H1 (cell line): ENCODE data around the gene EPN2. TPM values are rescaled to one million over a fixed set of nuclear protein-coding genes. Genes with fewer than 3 reads are reported as not detected.
"Not testable (repeated sequence)": the region's sequence is repeated elsewhere in the genome, so short reads cannot be mapped to it uniquely, and the experiment has no call there.

Source experiments
- CTCF ChIA-PET: fragments of 300-600 bp; sonication (Branson Sonifier 250); formaldehyde crosslinking; loops from one replicate; lab custom pipeline; 2021; ENCODE audit not compliant: partially characterized antibody; lab: Charles Lee
- POLR2A ChIA-PET: fragments of 300-600 bp; sonication (Branson Sonifier 250); formaldehyde crosslinking; loops from one replicate; lab custom pipeline; 2021; ENCODE audit warnings: inconsistent platforms; ENCODE audit not compliant: partially characterized antibody; lab: Charles Lee
- DNase-seq, 2 experiments: peaks; one replicate each; pipeline versions ENCODE4 v3.0.0 to v3.0.0-alpha.2; 2010 to 2022; ENCODE audit warnings: low spot score in 2 of 2, low read depth in 1 of 2, mixed read lengths in 1 of 2
- FAIRE-seq: peaks from 2 replicates; lab custom pipeline; 2011; peaks lifted over from hg19 to GRCh38; lab: Jason Lieb, UNC
- H2AFZ ChIP-seq: 2 replicates; pipeline ENCODE4 v1.8.1; 2012; ENCODE audit warnings: low read length, inconsistent platforms
- H2AK5ac ChIP-seq: 2 replicates; pipeline ENCODE4 v1.6.1; 2013; ENCODE audit warnings: low read depth, low read length
- H2BK120ac ChIP-seq: replicated peaks from 2 replicates; pipeline ENCODE3; 2013; ENCODE audit warnings: low read depth, low read length, inconsistent platforms
- H2BK12ac ChIP-seq: 2 replicates; pipeline ENCODE4 v1.6.1; 2013; ENCODE audit warnings: low read depth, low read length
- H2BK15ac ChIP-seq: 2 replicates; pipeline ENCODE4 v1.6.1; 2013; ENCODE audit warnings: low read length
- H2BK20ac ChIP-seq: 2 replicates; pipeline ENCODE4 v1.6.1; 2013; ENCODE audit warnings: low read length
- H2BK5ac ChIP-seq: 2 replicates; pipeline ENCODE4 v1.6.1; 2013; ENCODE audit warnings: low read depth, low read length
- H3K14ac ChIP-seq: 2 replicates; pipeline ENCODE4 v1.6.1; 2013; ENCODE audit warnings: inconsistent platforms; ENCODE audit not compliant: insufficient read length
- H3K18ac ChIP-seq: 2 replicates; pipeline ENCODE4 v1.6.1; 2013; ENCODE audit warnings: low read length; ENCODE audit errors: extremely low read depth
- H3K23ac ChIP-seq: 2 replicates; pipeline ENCODE4 v1.6.1; 2013; ENCODE audit warnings: inconsistent platforms; ENCODE audit not compliant: insufficient read length
- H3K23me2 ChIP-seq: 2 replicates; pipeline ENCODE4 v1.6.1; 2013; ENCODE audit warnings: low read depth, low read length
- H3K27ac ChIP-seq: 2 replicates; pipeline ENCODE4 v1.6.1; 2011; ENCODE audit warnings: low read depth, low read length, inconsistent platforms
- H3K27me3 ChIP-seq, 4 experiments: replicated peaks in 1 of 4; 1 replicate in 1 of 4; 2 replicates in 3 of 4; pipeline versions ENCODE4 v1.6.1 to v1.8.1; 2011 to 2013; ENCODE audit warnings: low read length in 3 of 4, mild to moderate bottlenecking in 3 of 4, inconsistent platforms in 2 of 4, mixed read lengths in 2 of 4, moderate library complexity in 1 of 4; ENCODE audit not compliant: control insufficient read depth in 3 of 4, insufficient read depth in 3 of 4; ENCODE audit errors: extremely low read depth in 1 of 4
- H3K36me3 ChIP-seq, 4 experiments: 2 replicates each; pipeline versions ENCODE4 v1.6.1 to v1.8.1; 2011 to 2013; ENCODE audit warnings: mild to moderate bottlenecking in 4 of 4, low read length in 3 of 4, moderate library complexity in 2 of 4, control low read depth in 1 of 4, inconsistent platforms in 1 of 4; ENCODE audit not compliant: insufficient read depth in 4 of 4, control insufficient read depth in 2 of 4
- H3K4ac ChIP-seq: replicated peaks from 2 replicates; pipeline ENCODE3; 2013; ENCODE audit warnings: low read length, low read depth, mixed read lengths, inconsistent platforms; ENCODE audit not compliant: insufficient read length
- H3K4me1 ChIP-seq, 4 experiments: replicated peaks in 1 of 4; 1 replicate in 1 of 4; 2 replicates in 3 of 4; pipeline versions ENCODE4 v1.6.1 to v1.8.1; 2011 to 2013; ENCODE audit warnings: low read length in 3 of 4, inconsistent platforms in 2 of 4, mixed read lengths in 1 of 4; ENCODE audit not compliant: insufficient read depth in 4 of 4, control insufficient read depth in 3 of 4
- H3K4me2 ChIP-seq, 2 experiments: 2 replicates each; pipeline versions ENCODE4 v1.6.1 to v1.8.1; 2011 to 2013; ENCODE audit warnings: low read depth in 2 of 2, low read length in 2 of 2, control low read depth in 1 of 2, inconsistent platforms in 1 of 2, mild to moderate bottlenecking in 1 of 2; ENCODE audit not compliant: insufficient read depth in 1 of 2
- H3K4me3 ChIP-seq, 4 experiments: fragments of 200-600, 300-600 bp in 1 of 4; sonication (generic), shearing (Covaris generic), sonication (Bioruptor Twin) in 1 of 4; 2 replicates each; pipeline versions ENCODE4 v1.5.1 to v1.8.1; 2011 to 2016; ENCODE audit warnings: low read length in 4 of 4, low read depth in 3 of 4, control low read depth in 2 of 4, inconsistent platforms in 2 of 4, mild to moderate bottlenecking in 2 of 4, mixed read lengths in 1 of 4, moderate library complexity in 1 of 4; ENCODE audit not compliant: insufficient read depth in 2 of 4; ENCODE audit errors: extremely low read depth in 1 of 4
- H3K56ac ChIP-seq: replicated peaks from 2 replicates; pipeline ENCODE3; 2013; ENCODE audit warnings: low read depth, mild to moderate bottlenecking, mixed read lengths, low read length, inconsistent platforms; ENCODE audit not compliant: insufficient read length
- H3K79me1 ChIP-seq: 2 replicates; pipeline ENCODE4 v1.6.1; 2013; ENCODE audit warnings: low read depth, low read length, control low read depth
- H3K79me2 ChIP-seq, 2 experiments: 2 replicates each; pipeline versions ENCODE4 v1.6.1 to v1.8.1; 2012 to 2013; ENCODE audit warnings: low read length in 2 of 2, mild to moderate bottlenecking in 2 of 2, inconsistent platforms in 1 of 2; ENCODE audit not compliant: insufficient read depth in 2 of 2, control insufficient read depth in 1 of 2
- H3K9ac ChIP-seq, 4 experiments: replicated peaks in 1 of 4; 1 replicate in 1 of 4; 2 replicates in 3 of 4; pipeline versions ENCODE4 v1.6.1 to v1.8.1; 2011 to 2013; ENCODE audit warnings: low read depth in 3 of 4, low read length in 3 of 4, control low read depth in 2 of 4, mild to moderate bottlenecking in 2 of 4, moderate library complexity in 2 of 4, inconsistent platforms in 1 of 4; ENCODE audit errors: extremely low read depth in 1 of 4
- H3K9me3 ChIP-seq, 2 experiments: 2 replicates each; pipeline versions ENCODE4 v1.6.1 to v1.8.1; 2012 to 2013; ENCODE audit warnings: mild to moderate bottlenecking in 2 of 2, moderate library complexity in 2 of 2, control low read depth in 1 of 2, inconsistent platforms in 1 of 2, low read depth in 1 of 2, low read length in 1 of 2, mixed read lengths in 1 of 2; ENCODE audit not compliant: insufficient read depth in 2 of 2
- H4K20me1 ChIP-seq, 2 experiments: replicated peaks in 1 of 2; 2 replicates each; pipeline versions ENCODE3 to v1.8.1; 2011 to 2013; ENCODE audit warnings: inconsistent platforms in 2 of 2, low read length in 2 of 2, mild to moderate bottlenecking in 1 of 2; ENCODE audit not compliant: insufficient read depth in 2 of 2, control insufficient read depth in 1 of 2
- H4K5ac ChIP-seq: 2 replicates; pipeline ENCODE4 v1.6.1; 2013; ENCODE audit warnings: low read length, low read depth, mixed read lengths, inconsistent platforms; ENCODE audit not compliant: insufficient read length
- H4K8ac ChIP-seq: 2 replicates; pipeline ENCODE4 v1.8.0; 2013; ENCODE audit warnings: mild to moderate bottlenecking, moderate library complexity, low read length, inconsistent platforms; ENCODE audit not compliant: insufficient read depth; ENCODE audit errors: extremely low read depth
- H4K91ac ChIP-seq: replicated peaks from 2 replicates; pipeline ENCODE3; 2013; ENCODE audit warnings: low read length, mixed read lengths, inconsistent platforms; ENCODE audit not compliant: insufficient read length
- WGBS, 2 experiments: shearing (Covaris generic) in 1 of 2; methylation state at CpG; one replicate each; pipeline versions ENCODE4 v1.1.6 to v1.1.7; 2013 to 2015; ENCODE audit warnings: low lambda C conversion rate in 2 of 2, mixed read lengths in 2 of 2, inconsistent platforms in 1 of 2, low coverage in 1 of 2, missing lambda C conversion rate in 1 of 2; ENCODE audit not compliant: insufficient replicate concordance in 2 of 2, insufficient coverage in 1 of 2, insufficient read length in 1 of 2; ENCODE audit errors: extremely low coverage in 1 of 2, missing lambda C conversion rate in 1 of 2; 5-methylcytosine and 5-hydroxymethylcytosine counted together
- polyA plus RNA-seq, 7 experiments: library from polyadenylated mRNA; depleted of rRNA in 3 of 7; stranded (reverse) in 5 of 7; unstranded in 2 of 7; fragments of >200 nt in 5 of 7; fragments of 200-250 nt in 2 of 7; gene quantifications; 1 replicate in 5 of 7; 2 replicates in 1 of 7; 4 replicates in 1 of 7; pipeline versions ENCODE4 v1.2.1 to v1.2.3, GENCODE V29; 2011 to 2013; ENCODE audit warnings: missing spikeins in 2 of 7, mixed read lengths in 2 of 7
- total RNA-seq: library from RNA; stranded (reverse); fragmentation: NEBNext Ultra II Directional; extraction: Animal tissue kit (Norgen Biotek cat#: 25700); gene quantifications from 2 replicates; pipeline ENCODE4 v1.2.1, GENCODE V29; 2021

Gene EPN2
- total and polyA plus RNA-seq, 2 of the 8 experiments (the other 6 are each of a cell fraction or from before 2014, with no cell fraction given): 28.7 to 55.8 TPM

DNA sequence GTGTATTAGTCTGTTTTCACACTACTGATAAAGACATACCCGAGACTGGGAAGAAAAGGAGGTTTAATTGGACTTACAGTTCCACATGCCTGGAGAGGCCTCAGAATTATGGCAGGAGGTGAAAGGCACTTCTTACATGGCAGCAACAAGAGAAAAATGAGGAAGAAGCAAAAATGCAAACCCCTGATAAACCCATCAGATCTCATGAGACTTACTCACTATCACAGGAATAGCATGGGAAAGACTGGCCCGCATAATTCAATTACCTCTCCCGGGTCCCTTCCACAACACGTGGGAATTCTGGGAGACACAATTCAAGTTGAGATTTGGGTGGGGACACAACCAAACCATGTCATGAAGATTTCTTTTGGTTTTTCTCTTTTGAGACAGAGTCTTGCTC, 41.1 kb downstream of the EPN2 start:
- not testable (repeated sequence) for H2BK120ac ChIP-seq, H3K4me2 ChIP-seq, H3K79me1 ChIP-seq, H2BK20ac ChIP-seq, H3K56ac ChIP-seq, H3K9me3 ChIP-seq, H3K18ac ChIP-seq, H2BK5ac ChIP-seq, H3K14ac ChIP-seq, H3K4me3 ChIP-seq, H3K4me1 ChIP-seq, H3K27me3 ChIP-seq, H2AFZ ChIP-seq, H3K23me2 ChIP-seq, DNase-seq, H4K91ac ChIP-seq, H3K9ac ChIP-seq, H2BK12ac ChIP-seq, H3K23ac ChIP-seq, H2BK15ac ChIP-seq, FAIRE-seq, H3K4ac ChIP-seq, H2AK5ac ChIP-seq, H4K5ac ChIP-seq, H4K8ac ChIP-seq, H3K27ac ChIP-seq, H4K20me1 ChIP-seq
- ChIA-PET POLR2A (interaction anchor here (1.1 to 1.6 kb wide), 2 partner anchors 8 to 10 kb away, joined by 3 to 8 read pairs; no protein-coding TSS in a partner anchor), CTCF (interaction anchor here (0.6 to 0.8 kb wide), 2 partner anchors 18 to 29 kb away, joined by 3 to 5 read pairs; no protein-coding TSS in a partner anchor)
- Histone ChIP-seq H3K79me2 (peaks cover 4 to 20% of the 10 kb centered on the region in 2 experiments; a peak in 3 of 4 replicates), H3K36me3 (peaks cover 0 to 11% (median under 1%) of the 10 kb centered on the region in 4 experiments; a peak in 4 of 8 replicates)
- WGBS, 2 experiments: 97% methylated on average over 4 of the region's 4 CpGs; no CpG with 5 or more reads in 1 of the 2 experiments
